LNCaP clone FGC (cell line): Measurements from ENCODE around the gene NDUFV1.
"Not testable (repeated sequence)": the region's sequence is repeated elsewhere in the genome, so short reads cannot be mapped to it uniquely, and the experiment has no call there.

Source experiments
- DNase-seq: peaks from one replicate; pipeline ENCODE4 v3.0.0-alpha.2; 2011; ENCODE audit warnings: low read depth
- H3K4me3 ChIP-seq: 2 replicates; pipeline ENCODE4 v1.5.1; 2011; ENCODE audit warnings: mild to moderate bottlenecking, low read depth, low read length, control low read depth
- CTCF ChIP-seq: IDR thresholded peaks from 2 replicates; pipeline ENCODE4 v1.5.1; 2012; ENCODE audit warnings: mild to moderate bottlenecking; ENCODE audit not compliant: control insufficient read depth, insufficient read depth; ENCODE audit errors: extremely low read depth

NDUFV1 gene

DNA sequence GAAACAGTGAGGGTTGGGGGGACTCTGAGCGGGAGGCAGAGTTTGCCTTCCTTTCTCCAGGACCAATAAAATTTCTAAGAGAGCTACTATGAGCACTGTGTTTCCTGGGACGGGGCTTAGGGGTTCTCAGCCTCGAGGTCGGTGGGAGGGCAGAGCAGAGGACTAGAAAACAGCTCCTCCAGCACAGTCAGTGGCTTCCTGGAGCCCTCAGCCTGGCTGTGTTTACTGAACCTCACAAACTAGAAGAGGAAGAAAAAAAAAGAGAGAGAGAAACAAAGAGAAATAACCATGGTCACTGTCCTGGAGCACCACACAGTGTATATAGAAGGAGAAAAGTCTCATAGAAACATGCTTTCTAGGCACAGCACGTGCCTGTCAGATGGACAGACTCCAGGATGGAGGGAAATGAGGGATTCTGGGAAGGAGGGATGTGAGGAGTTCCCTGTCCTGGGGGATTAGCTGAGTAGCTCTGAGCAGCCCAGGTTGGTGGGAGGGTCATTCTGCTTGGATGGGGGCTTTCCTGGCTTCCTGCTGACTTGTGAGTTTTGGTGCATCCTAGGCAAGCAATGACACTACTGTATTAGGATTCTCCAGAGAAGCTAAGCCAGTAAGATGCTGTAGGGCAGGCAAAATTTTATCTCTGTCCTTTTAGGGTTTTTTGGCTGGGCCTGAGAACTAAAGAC is 20.0 kb upstream of the NDUFV1 start:
- no peak for TF ChIP-seq CTCF
- H3K4me3 ChIP-seq, result no peak overlapping the region
- DNase-seq, result no peak

GRCh38 chr11:67588136-67588503 is 18.6 kb upstream of the NDUFV1 start:
- no peak for TF ChIP-seq CTCF
- H3K4me3 ChIP-seq, result no peak overlapping the region
- DNase-seq, result no peak

GRCh38 chr11:67588899-67589415 is 17.8 kb upstream of the NDUFV1 start:
- DNase-seq, H3K4me3 ChIP-seq: not testable (repeated sequence)

DNA sequence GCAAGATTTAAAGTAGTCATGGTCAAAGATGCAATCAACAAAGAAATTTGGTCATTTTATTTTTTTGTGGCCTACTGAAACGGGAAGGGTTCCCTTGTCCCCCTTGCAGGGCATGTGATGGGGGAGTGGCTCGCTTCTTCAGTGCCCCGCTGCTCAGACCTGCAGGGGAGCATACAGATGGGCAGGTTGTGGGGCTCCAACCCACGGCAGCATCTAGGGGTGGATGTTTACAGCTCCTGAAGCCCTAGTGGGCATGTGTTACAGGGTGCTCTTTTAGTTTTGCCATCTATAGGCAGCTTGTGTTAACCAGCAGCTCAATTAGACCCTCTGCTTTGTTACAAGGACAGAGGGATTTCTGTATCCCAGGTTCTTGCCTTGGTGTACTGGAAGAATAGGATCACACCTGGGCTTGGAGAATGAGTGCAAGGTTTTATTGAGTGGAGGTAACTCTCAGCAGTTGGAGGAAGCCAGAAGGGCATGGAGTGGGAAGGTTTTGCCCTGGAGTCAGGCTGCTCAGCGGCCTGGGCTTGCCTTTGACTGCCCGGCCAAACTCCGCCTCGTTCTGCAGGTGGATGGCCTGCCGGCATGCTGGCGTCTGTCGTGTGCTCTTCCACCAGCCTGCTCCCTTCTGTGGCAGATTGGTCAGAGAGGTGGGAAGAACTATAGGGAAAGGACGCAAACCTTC is 13.7 kb upstream of the NDUFV1 start:
- no peak for TF ChIP-seq CTCF
- DNase-seq, result no peak
- H3K4me3 ChIP-seq, result no peak overlapping the region

DNA sequence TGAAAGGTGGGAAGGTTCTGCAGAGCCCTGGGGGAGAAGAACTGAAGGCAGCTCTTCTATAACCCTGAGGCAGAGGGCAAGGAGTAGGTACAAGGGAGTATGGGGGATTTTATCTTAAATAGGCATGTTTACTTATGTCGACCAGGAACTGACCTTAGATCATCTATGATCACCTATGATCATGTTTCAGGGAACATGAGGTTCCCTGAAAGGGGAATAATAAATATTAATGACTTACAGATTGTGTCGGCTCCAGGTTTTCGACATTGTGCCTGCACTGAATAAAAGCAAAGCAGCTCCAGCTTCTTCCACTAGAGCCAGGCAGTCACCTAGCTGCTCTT is 13.2 kb upstream of the NDUFV1 start:
- DNase-seq, result no peak
- H3K4me3 ChIP-seq, result no peak overlapping the region
- TF ChIP-seq CTCF, result no peak

GRCh38 chr11:67594480-67594879 is 12.3 kb upstream of the NDUFV1 start:
- TF ChIP-seq CTCF, result no peak
- DNase-seq, result no peak
- no peak overlapping the region for H3K4me3 ChIP-seq

DNA sequence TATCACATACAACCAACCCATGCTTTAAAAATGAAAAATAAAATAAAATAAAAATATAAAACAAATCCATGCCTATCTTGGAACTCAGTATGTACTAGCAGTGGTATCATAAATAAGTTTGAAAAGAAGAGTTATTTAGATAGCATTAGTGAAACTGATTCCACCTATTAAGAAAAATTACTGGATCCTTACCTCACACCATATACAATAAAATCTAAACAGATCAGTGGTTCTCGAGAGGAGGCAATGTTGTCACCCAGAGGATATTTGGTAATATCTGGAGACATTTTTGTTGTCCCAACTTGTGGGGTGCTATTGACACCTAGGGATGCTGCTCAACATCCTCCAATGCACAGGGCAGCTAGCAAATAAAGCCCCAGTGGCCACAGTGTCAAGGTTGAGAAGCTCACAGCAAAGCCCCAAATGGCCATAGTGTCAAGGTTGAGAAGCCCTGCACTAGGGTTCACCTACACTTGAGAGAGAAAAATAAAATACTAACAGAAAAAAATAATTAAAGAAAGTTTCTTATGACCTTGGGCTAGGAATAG is 9.9 kb upstream of the NDUFV1 start:
- TF ChIP-seq CTCF, result no peak
- DNase-seq, result no peak
- H3K4me3 ChIP-seq, result no peak overlapping the region

DNA sequence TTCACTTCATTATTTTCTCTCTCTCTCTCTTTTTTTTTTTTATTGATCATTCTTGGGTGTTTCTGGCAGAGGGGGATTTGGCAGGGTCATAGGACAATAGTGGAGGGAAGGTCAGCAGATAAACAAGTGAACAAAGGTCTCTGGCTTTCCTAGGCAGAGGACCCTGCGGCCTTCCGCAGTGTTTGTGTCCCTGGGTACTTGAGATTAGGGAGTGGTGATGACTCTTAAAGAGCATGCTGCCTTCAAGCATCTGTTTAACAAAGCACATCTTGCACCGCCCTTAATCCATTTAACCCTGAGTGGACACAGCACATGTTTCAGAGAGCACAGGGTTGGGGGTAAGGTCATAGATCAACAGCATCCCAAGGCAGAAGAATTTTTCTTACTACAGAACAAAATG is 9.3 kb upstream of the NDUFV1 start:
- H3K4me3 ChIP-seq, DNase-seq: not testable (repeated sequence)

DNA sequence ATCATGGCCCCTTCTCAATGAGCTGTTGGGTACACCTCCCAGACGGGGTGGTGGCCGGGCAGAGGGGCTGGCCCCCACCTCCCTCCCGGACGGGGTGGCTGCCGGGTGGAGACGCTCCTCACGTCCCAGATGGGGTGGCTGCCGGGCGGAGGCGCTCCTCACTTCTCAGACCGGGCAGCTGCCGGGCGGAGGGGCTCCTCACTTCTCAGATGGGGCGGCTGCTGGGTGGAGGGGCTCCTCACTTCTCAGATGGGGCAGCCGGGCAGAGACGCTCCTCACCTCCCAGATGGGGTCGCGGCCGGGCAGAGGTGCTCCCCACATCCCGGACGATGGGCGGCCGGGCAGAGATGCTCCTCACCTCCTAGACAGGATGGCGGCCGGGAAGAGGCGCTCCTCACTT is 8.8 kb upstream of the NDUFV1 start:
- not testable (repeated sequence) for H3K4me3 ChIP-seq, DNase-seq
